AG09309 (cell line): ENCODE measurements around the gene SNUPN.

Experiments
- DNase-seq: peaks from one replicate; pipeline ENCODE4 v3.0.0-alpha.2; 2010; ENCODE audit warnings: low read depth
- H3K4me3 ChIP-seq: 2 replicates; pipeline ENCODE4 v1.5.1; 2011; ENCODE audit warnings: mild to moderate bottlenecking, low read depth, low read length, moderate library complexity; ENCODE audit not compliant: control insufficient read depth
- CTCF ChIP-seq: IDR thresholded peaks from 2 replicates; pipeline ENCODE4 v1.5.1; 2011; ENCODE audit warnings: mild to moderate bottlenecking, low read depth, low read length, inconsistent platforms; ENCODE audit not compliant: insufficient read depth, control insufficient read depth; ENCODE audit errors: missing control alignments

SNUPN gene

GRCh38 chr15:75661100-75661755 is 35.7 kb upstream of the SNUPN start:
- peak; percentile 77 for DNase-seq
- TF ChIP-seq CTCF = no peak
- H3K4me3 ChIP-seq = no peak overlapping the region

DNA sequence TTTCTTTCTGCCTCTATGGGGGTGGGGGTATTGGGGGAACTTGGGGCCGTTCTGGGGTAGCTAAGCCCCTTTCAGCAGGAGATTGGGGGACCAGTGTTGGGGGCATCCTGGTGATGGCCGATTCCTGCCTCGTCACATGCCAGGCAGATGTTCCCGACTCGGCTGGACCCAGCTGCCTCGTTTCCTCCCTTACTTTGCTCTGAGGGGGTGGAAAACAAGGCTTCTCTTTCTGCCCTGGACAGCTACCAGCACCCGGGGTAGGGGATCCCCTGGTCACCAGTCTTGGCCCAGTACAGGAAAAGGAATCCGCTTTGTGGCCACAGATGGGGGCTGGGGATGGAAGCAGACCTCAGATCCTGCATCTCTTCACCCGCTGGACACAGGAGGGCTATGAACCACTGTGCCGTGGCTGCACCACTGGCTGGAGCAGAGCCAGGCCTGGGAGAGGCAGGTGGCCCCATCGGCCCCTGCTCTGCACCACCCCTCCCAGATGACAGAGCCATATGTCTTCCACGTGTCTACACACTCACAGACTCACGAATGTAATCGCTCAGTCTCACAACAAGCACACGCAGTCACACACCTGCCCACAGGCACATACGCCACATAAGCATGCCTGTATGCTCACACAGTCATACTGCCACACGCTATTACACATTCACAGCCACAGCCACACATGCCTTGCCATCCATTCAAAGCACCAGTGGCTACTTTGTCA is 34.6 kb upstream of the SNUPN start:
- H3K4me3 ChIP-seq = no peak overlapping the region
- no peak for DNase-seq
- TF ChIP-seq CTCF = no peak

- no peak for TF ChIP-seq CTCF
- DNase-seq = no peak
Observed at GRCh38 chr15:75659141-75659771, 33.7 kb upstream of the SNUPN start.

GRCh38 chr15:75656813-75657212 is 31.3 kb upstream of the SNUPN start:
- DNase-seq = no peak
- no peak for TF ChIP-seq CTCF

More at GRCh38 chr15:75659141-75659771, 33.7 kb upstream of the SNUPN start:
- no peak overlapping the region for H3K4me3 ChIP-seq

DNA sequence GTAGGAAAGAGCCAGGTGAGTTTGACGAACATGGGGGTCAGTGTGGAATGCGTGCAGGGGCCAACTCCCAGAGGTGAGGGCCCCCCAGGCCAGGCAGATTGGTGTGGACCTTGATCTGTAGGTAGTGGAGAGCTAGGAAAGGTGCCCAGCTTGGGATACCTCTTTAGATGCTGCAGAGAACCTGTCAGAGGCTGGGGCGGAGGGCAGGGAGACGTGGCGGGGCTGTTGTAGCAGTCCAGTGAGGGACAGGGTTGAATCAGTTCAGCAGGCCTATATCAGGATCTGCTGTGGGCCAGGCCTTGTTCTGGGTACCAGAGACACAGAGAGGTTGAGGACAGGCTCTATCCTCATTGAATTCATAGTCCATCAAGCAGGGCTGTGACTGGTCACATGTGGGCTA is 30.8 kb upstream of the SNUPN start:
- no peak for DNase-seq
- no peak overlapping the region for H3K4me3 ChIP-seq
- no peak for TF ChIP-seq CTCF

More at GRCh38 chr15:75656813-75657212, 31.3 kb upstream of the SNUPN start:
- no peak overlapping the region for H3K4me3 ChIP-seq

DNA sequence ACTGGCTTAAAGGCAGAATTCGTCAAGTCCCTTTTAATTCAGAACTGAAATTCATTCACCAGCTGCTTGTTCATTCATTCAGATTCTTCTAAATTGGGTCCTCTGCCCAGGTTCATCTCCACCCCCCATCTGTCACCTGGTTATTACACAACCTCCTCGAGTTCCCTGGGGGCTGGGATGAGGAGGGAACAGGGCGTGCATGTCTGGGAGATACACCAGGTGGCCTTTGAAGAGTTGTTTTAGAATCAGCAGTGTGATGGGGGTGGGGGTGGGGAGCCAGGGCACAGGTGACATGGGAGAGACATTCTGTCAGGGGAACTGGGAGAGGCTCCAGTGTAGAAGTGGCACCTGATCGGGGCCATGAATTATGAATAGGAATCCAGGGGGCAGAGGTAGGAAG is 30.4 kb upstream of the SNUPN start:
- H3K4me3 ChIP-seq = no peak overlapping the region
- no peak for DNase-seq
- TF ChIP-seq CTCF = no peak
